NCI-H526 treated with DMSO at 0.1 percent for 48 hours (cell line): ENCODE measurements around the gene PDXP.
A peak's percentile ranks its signal among the peaks of the same experiment; 100 is the strongest.
"Not testable (repeated sequence)": the region's sequence is repeated elsewhere in the genome, so short reads cannot be mapped to it uniquely, and the experiment has no call there.

Experiments
- DNase-seq: peaks from one replicate; lab custom pipeline; 2025; lab: John Stamatoyannopoulos, UW

The PDXP gene

GRCh38 chr22:37674951-37675929 is 16.7 kb downstream of the PDXP start, which contains the start of gene LGALS1:
Gene LGALS1, plus strand, starts transcription at chr22:37675636. Its CDS starts 67 bp downstream, at chr22:37675703.
- DNase-seq: no peak

GRCh38 chr22:37675930-37676735 is 17.6 kb downstream of the PDXP start:
- no peak for DNase-seq

GRCh38 chr22:37676736-37677492 is 18.4 kb downstream of the PDXP start:
- DNase-seq: no peak

GRCh38 chr22:37677493-37677974 is 19.0 kb downstream of the PDXP start:
- no peak for DNase-seq

GRCh38 chr22:37678372-37678771 is 19.8 kb downstream of the PDXP start:
- DNase-seq: no peak

- no peak for DNase-seq
Observed at GRCh38 chr22:37679670-37680069, 21.1 kb downstream of the PDXP start.

- DNase-seq: no peak
Observed at GRCh38 chr22:37680191-37680851, 21.8 kb downstream of the PDXP start.

GRCh38 chr22:37681001-37681424 is 22.5 kb downstream of the PDXP start:
- no peak for DNase-seq

- peak; percentile 23 for DNase-seq
Observed at GRCh38 chr22:37681556-37682049, 23.1 kb downstream of the PDXP start.

- DNase-seq: no peak
Observed at GRCh38 chr22:37684803-37685615, 26.5 kb downstream of the PDXP start.

GRCh38 chr22:37686002-37686982 is 27.8 kb downstream of the PDXP start, which contains the start of gene NOL12:
Gene NOL12, plus strand, starts transcription at chr22:37686343. Its CDS starts 50 bp downstream, at chr22:37686393.
- peak; percentile 65 for DNase-seq

GRCh38 chr22:37690407-37690806 is 31.9 kb downstream of the PDXP start:
- DNase-seq: no peak

GRCh38 chr22:37690901-37691504 is 32.5 kb downstream of the PDXP start:
- no peak for DNase-seq

- no peak for DNase-seq
Observed at GRCh38 chr22:37692627-37693285, 34.2 kb downstream of the PDXP start.

- DNase-seq: not testable (repeated sequence)
Observed at GRCh38 chr22:37694131-37694530, 35.6 kb downstream of the PDXP start.

- DNase-seq: not testable (repeated sequence)
Observed at GRCh38 chr22:37696260-37696656, 37.7 kb downstream of the PDXP start.

- peak; percentile 91 for DNase-seq
Observed at GRCh38 chr22:37696657-37697537, 38.4 kb downstream of the PDXP start, which contains the start of gene TRIOBP. Gene TRIOBP, plus strand, starts transcription at chr22:37697048. Its CDS starts 4,318 bp downstream, at chr22:37701366.
